Measurements from ENCODE around the gene DEFB128.

DNA sequence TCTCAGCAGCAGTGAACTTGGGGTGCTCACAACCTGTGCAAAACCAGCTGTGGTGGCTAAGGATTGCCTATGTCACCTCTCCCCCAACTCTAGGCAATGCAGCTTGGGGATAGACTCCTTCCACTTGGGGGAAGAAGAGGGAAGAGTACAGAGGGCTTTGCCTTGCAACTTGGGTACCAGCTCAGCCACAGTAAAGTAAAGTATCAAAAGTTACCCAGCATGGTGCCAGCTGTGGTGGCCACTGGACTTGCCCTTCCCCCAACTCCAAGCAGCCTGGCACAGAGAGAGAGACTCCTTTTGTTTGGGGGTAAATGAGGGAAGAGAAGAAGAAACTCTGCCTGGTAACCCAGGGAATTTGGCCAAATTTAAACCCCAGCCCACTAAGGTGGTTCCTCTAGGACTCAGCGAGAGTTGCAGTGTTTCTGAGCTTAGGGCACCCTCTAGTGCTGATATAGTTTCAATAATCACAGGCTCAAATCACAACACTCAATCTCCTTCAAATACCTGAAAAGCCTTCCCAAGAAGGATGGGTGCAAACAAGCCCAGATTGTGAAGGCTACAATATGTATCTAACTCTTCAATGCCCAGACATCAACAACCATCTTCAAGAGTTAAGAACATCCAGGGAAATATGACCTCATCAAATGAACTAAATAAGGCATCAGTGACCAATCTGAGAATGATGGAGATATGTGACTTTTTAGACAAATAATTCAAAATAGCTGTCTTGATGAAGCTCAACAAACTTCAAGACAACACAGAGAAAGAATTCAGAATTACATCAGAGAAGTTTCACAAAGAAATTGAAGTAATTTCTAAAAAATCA is 30.0 kb upstream of the DEFB128 start:
- TF ChIP-seq CTCF (IDR thresholded peaks at IDR 0.05; ENCODE audit: low read depth, low read length) (peak; percentile 36), MYC (IDR thresholded peaks at IDR 0.05; ENCODE audit: low read depth, low read length) (no peak), POLR2A (IDR thresholded peaks at IDR 0.05; ENCODE audit: extremely low read depth, insufficient read length) (no peak)
- TF ChIP-seq, protein P1, sequence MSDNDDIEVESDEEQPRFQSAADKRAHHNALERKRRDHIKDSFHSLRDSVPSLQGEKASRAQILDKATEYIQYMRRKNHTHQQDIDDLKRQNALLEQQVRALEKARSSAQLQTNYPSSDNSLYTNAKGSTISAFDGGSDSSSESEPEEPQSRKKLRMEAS (IDR thresholded peaks at IDR 0.05; ENCODE audit: low read depth, low read length), result no peak
